Fibroblast of mammary gland (primary cell): ENCODE data around the gene RIN1.
"Not testable (repeated sequence)": the region's sequence is repeated elsewhere in the genome, so short reads cannot be mapped to it uniquely, and the experiment has no call there.

Source experiments
- DNase-seq: peaks from one replicate; pipeline ENCODE4 v3.0.0-alpha.2; 2010; ENCODE audit warnings: low read depth
- H3K4me3 ChIP-seq: 2 replicates; pipeline ENCODE4 v1.5.1; 2011; ENCODE audit warnings: low read depth, mild to moderate bottlenecking, low read length, moderate library complexity; ENCODE audit not compliant: control insufficient read depth
- CTCF ChIP-seq: conservative IDR thresholded peaks from 2 replicates; pipeline ENCODE4 v1.5.1; 2011; ENCODE audit warnings: low read depth, low read length, inconsistent platforms; ENCODE audit not compliant: control insufficient read depth, insufficient read depth

The RIN1 gene

GRCh38 chr11:66314561-66315497 lies 21.4 kb downstream of the RIN1 start:
- DNase-seq = no peak
- H3K4me3 ChIP-seq = peak overlapping the region; percentile 63
- no peak for TF ChIP-seq CTCF

DNA sequence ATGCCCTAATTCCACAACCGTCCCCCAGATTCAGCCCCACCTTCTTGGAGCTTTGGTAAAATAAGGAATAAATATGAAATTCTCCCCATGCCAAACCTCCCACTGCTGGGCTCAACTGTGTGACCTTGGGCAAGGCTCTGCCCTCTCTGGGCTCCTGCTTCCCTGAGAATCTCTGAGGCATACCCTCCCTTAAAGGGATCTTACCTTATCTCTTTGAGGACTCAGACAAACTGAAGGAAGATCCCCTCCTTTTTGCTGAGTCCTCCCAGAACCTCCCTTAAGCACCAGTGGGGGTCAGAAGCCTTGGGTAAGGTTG lies 22.1 kb downstream of the RIN1 start:
- H3K4me3 ChIP-seq = peak overlapping the region; percentile 63
- DNase-seq = no peak
- TF ChIP-seq CTCF = no peak

GRCh38 chr11:66313321-66314185 lies 22.7 kb downstream of the RIN1 start:
- H3K4me3 ChIP-seq = peak overlapping the region; percentile 63
- peak; percentile 59 for DNase-seq
- peak; percentile 18 for TF ChIP-seq CTCF

DNA sequence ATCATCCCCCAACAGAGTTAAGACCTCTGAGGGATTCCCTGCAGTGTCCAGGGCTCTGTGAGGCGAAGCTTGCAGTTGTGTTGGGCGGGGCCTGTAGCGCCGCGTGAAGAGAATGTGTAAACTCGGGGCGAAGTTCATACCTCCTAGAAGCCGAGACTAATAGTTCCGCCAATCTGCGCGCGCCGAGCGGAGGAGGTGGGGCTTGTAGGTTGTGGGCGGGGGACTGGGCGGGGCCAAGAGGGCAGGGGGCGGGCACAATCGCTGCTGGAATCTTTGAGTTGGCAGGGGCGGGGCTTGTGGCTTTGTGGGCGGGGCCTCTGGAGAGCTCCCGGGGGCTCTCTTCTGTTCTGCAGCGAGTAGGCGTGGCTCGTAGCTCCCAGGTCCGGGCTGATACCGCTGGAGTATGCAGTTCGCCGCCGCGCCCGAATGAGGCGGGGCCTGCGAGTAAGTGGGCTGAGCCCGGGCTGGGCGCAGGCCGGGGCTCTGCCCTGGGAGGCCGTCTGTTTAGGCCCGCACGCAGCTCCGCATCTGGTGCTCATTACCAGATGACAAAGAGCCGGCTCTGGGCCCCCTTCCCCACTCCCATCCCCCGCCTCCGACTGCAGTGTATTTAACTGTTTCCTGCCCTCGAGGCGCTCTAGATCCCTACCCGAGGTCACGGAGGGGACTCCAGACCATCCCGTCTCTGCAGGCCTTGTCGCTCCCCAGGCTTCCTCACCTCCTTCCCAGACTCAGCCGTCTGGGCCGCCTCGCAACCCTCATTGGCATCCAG lies 23.5 kb downstream of the RIN1 start:
- no peak for TF ChIP-seq CTCF
- peak overlapping the region; percentile 63 for H3K4me3 ChIP-seq
- peak; percentile 99 for DNase-seq

- DNase-seq = peak; percentile 87
- H3K4me3 ChIP-seq = peak overlapping the region; percentile 59
- TF ChIP-seq CTCF = no peak
These were observed 24.2 kb downstream of the RIN1 start for GRCh38 chr11:66311965-66312548.

GRCh38 chr11:66311470-66311964 lies 24.7 kb downstream of the RIN1 start:
- TF ChIP-seq CTCF = peak; percentile 86
- H3K4me3 ChIP-seq = peak overlapping the region; percentile 59
- DNase-seq = no peak

GRCh38 chr11:66310803-66311440 lies 25.3 kb downstream of the RIN1 start:
- not testable (repeated sequence) for DNase-seq, H3K4me3 ChIP-seq
